Stimulated activated effector memory CD8-positive, alpha-beta T cell treated with anti-CD3 and anti-CD28 coated beads, Interleukin-12 subunit alpha, Interleukin-12 subunit beta, amount 100 ng/mL, for 72 hours (primary cell): ENCODE data around the gene DCLK1.

ENCODE experiments used
- ATAC-seq: fragments of 150-1000 bp; cut with Tn5 transposase; 2 replicates; pipeline ENCODE4 v1.10.0; 2021
- DNase-seq, 2 donors: peaks; one replicate each; pipeline ENCODE4 v3.0.0; 2021 to 2022; ENCODE audit warnings: low spot score in 2 of 2
- H3K27ac Mint-ChIP-seq: one replicate; pipeline ENCODE4 v1.8.0; 2022; ENCODE audit warnings: mild to moderate bottlenecking, mixed read lengths
- H3K36me3 Mint-ChIP-seq: one replicate; pipeline ENCODE4 v1.8.0; 2022; ENCODE audit warnings: mild to moderate bottlenecking, mixed read lengths
- H3K4me1 Mint-ChIP-seq: one replicate; pipeline ENCODE4 v1.8.0; 2022; ENCODE audit warnings: mixed read lengths
- H3K4me3 Mint-ChIP-seq: one replicate; pipeline ENCODE4 v1.8.0; 2022; ENCODE audit warnings: mild to moderate bottlenecking, mixed read lengths
- H3K9me3 Mint-ChIP-seq: one replicate; pipeline ENCODE4 v1.8.0; 2022; ENCODE audit warnings: mixed read lengths

The DCLK1 gene

GRCh38 chr13:35887115-35887666 lies 244.0 kb downstream of the DCLK1 start:
- ATAC-seq (no peak), DNase-seq (no peak)
- peaks cover 9% of the 10 kb centered on the region for H3K9me3 Mint-ChIP-seq
- H3K4me3 Mint-ChIP-seq = no peak overlapping the region
- no peaks in the 10 kb centered on the region for H3K36me3 Mint-ChIP-seq
- H3K27ac Mint-ChIP-seq = no peak overlapping the region
- no peaks in the 10 kb centered on the region for H3K4me1 Mint-ChIP-seq

DNA sequence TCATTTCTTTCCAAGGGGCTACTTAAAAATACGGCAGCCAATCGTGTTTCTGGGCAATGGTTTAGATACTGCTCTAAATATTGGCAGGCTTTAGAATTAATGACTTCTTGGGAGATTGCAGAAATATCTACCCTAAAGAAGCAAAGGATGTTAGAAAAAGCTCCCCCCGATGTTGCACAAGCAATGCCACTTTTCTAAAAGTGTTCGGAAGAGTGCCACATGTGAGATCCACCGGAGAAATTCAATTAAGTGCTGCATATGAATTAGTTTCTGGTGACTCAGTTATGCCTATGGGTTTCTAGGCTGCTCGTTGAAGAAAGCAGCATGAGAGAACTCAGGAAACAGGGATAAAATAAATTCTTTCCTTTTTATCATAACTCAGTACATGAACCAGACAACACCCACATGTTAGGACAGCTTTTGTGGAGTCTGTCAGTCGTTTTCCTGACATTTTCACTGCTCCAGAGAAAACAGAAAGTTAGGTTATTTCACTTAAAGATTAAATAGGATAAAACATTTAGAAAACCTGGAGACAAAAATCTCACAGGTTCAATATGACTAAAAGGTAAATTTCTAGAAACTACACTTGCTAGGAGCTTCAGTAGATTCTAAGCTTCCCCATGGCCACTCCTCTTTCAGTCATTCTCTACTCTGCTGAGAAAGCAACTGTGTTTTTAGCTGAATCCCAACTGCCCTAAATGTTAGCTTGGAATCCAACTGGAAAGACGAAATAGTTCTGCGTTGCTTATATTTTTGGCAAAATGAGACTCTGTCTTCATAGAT lies 244.7 kb downstream of the DCLK1 start:
- DNase-seq (no peak), ATAC-seq (no peak)
- Mint-ChIP-seq H3K27ac (no peak overlapping the region), H3K4me1 (no peaks in the 10 kb centered on the region), H3K4me3 (no peak overlapping the region), H3K36me3 (no peaks in the 10 kb centered on the region), H3K9me3 (peaks cover 9% of the 10 kb centered on the region)

DNA sequence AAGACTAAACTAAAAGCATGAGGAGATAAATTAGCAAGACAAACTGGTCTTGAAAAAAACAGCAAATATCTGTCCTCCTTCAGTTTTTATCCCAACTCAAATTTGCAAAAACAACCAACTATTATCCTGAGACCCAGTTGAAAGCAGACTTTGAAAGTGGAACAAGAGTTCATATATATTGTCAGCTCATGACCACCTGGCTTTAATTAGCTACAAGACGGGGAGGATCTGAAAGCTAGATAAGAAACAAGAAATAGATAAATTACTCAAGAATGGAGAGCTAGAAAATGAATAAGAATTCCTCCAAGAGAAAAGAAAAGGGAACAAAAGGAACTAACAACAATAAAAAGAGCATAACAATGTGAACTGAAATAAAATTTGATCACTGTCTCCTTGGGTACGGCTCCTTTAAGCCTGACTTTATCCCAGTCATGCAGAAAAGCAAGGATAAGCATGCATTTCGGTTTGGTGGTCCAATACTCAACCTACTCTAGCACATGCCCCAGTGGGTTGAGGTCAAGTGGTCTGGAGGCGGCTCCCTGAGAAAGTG lies 246.9 kb downstream of the DCLK1 start:
- DNase-seq = no peak
- Mint-ChIP-seq H3K27ac (no peak overlapping the region), H3K4me1 (no peaks in the 10 kb centered on the region), H3K9me3 (peaks cover 11% of the 10 kb centered on the region), H3K36me3 (no peaks in the 10 kb centered on the region), H3K4me3 (no peak overlapping the region)
- ATAC-seq = no peak

DNA sequence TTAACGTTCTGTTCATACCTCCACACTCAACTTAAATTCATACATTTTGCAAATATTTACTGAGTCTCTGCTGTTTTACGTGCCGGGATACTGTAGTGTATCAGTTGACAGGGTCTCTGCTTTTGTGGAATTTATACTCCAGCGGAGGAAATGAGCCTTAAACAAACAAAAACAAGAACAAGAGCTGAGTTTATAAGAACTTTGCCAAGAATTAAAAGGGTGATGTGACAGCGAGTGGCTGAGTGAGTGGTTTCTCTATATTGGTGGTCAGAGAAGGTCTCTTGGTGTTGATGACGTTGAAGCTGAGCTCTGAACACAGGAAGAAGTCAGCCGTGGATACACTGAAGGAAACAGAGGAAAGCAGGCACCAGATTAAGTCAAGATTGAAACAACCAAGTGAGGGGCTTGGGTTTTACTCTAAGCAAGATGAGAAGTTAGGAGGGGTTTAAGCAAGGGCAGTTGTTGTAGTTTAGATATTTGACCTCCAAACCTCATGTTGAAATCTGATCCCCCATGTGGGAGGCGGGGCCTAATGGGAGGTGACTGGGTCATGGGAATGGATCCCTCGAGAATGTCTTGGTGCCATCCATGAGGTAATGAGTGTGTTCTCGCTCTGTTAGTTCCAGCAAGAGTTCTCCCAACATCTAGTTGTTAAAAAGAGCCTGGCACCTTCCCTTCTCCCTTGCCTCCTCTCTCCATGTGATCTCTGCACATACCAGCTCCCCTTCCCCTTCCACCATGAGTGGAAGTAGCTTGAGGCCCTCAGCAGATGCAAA lies 248.3 kb downstream of the DCLK1 start:
- H3K4me1 Mint-ChIP-seq = no peaks in the 10 kb centered on the region
- no peak for DNase-seq
- no peak overlapping the region for H3K4me3 Mint-ChIP-seq
- no peaks in the 10 kb centered on the region for H3K36me3 Mint-ChIP-seq
- H3K27ac Mint-ChIP-seq = no peak overlapping the region
- peaks cover 11% of the 10 kb centered on the region for H3K9me3 Mint-ChIP-seq
- ATAC-seq = no peak

GRCh38 chr13:35881360-35881759 lies 249.8 kb downstream of the DCLK1 start:
- DNase-seq = no peak

GRCh38 chr13:35879111-35879510 lies 252.1 kb downstream of the DCLK1 start:
- ATAC-seq (no peak), DNase-seq (no peak)
- H3K36me3 Mint-ChIP-seq = no peaks in the 10 kb centered on the region
- no peaks in the 10 kb centered on the region for H3K4me1 Mint-ChIP-seq
- H3K4me3 Mint-ChIP-seq = no peak overlapping the region
- H3K9me3 Mint-ChIP-seq = peaks cover 19% of the 10 kb centered on the region
- no peak overlapping the region for H3K27ac Mint-ChIP-seq

More at GRCh38 chr13:35881360-35881759, 249.8 kb downstream of the DCLK1 start:
- H3K36me3 Mint-ChIP-seq = no peaks in the 10 kb centered on the region
- peaks cover 13% of the 10 kb centered on the region for H3K9me3 Mint-ChIP-seq
- H3K4me1 Mint-ChIP-seq = no peaks in the 10 kb centered on the region
- ATAC-seq = no peak
- no peak overlapping the region for H3K4me3 Mint-ChIP-seq
- H3K27ac Mint-ChIP-seq = no peak overlapping the region

DNA sequence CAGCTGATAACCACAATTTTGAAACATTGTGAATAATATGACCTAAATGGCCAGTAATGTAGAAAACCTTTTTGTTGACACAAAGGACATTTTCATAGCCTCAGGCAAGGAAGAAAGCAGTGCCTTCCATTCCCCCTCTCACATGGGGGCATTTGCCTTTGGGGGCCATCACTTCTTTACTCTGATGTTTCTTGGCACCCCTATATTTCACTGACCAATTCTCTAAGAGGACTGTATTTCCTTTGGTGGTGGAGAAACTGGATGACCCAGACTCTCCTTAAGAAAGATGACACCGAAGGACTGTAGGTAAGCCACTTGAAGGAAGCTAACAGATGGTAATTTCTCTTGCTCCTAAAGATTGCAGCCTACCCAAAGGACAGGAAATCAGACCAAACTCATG lies 254.6 kb downstream of the DCLK1 start:
- DNase-seq = no peak

DNA sequence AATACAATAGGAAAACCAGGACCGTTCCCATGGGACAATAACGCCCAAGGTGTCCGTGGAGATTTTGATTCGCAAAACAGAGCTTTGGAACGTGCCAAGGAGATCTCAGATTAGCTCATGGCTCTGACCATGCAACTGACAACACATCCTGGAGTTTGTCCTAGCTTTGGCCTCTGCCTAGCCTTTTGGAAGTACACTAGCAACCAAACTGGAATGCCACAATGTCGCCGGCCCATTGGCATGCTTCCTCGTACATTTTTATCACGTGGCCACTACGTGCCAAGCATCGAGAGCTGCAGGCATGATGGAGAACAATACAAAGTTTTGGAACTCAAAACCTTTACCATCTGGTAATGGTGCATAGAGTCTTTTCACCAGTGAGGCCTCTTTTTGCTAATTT lies 256.5 kb downstream of the DCLK1 start:
- ATAC-seq = no peak
- Mint-ChIP-seq H3K36me3 (no peaks in the 10 kb centered on the region), H3K9me3 (peaks cover 9% of the 10 kb centered on the region), H3K4me1 (no peaks in the 10 kb centered on the region), H3K27ac (no peak overlapping the region), H3K4me3 (no peak overlapping the region)
- DNase-seq = no peak

More for the DNA sequence above, 254.6 kb downstream of the DCLK1 start:
- no peak overlapping the region for H3K4me3 Mint-ChIP-seq
- H3K4me1 Mint-ChIP-seq = no peaks in the 10 kb centered on the region
- no peak overlapping the region for H3K27ac Mint-ChIP-seq
- no peaks in the 10 kb centered on the region for H3K36me3 Mint-ChIP-seq
- no peak for ATAC-seq
- peaks cover 12% of the 10 kb centered on the region for H3K9me3 Mint-ChIP-seq

DNA sequence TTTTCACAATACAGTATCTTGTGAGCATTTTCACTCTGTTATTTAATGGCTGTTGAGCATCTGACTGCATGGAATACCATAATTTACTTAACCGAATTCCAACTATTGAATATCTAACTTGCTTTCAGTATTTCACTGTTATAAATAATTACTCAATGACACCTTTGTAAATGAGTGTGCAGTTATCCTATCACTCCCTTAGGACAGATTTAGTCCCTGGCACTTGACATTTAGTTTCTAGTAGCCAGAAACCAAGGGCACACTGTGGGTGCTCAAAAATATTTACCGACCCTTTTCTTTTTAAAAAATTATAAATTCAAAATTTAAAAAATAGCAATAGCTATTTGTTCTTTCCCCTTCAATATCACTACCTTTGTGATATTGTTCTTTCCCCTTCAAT lies 258.8 kb downstream of the DCLK1 start:
- no peak for ATAC-seq
- H3K27ac Mint-ChIP-seq = no peak overlapping the region
- peaks cover 16% of the 10 kb centered on the region for H3K9me3 Mint-ChIP-seq

GRCh38 chr13:35871561-35871960 lies 259.6 kb downstream of the DCLK1 start:
- Mint-ChIP-seq H3K27ac (no peak overlapping the region), H3K36me3 (no peaks in the 10 kb centered on the region), H3K4me1 (no peaks in the 10 kb centered on the region), H3K9me3 (peaks cover 13% of the 10 kb centered on the region), H3K4me3 (no peak overlapping the region)
- no peak for DNase-seq
- ATAC-seq = no peak

More for the DNA sequence above, 258.8 kb downstream of the DCLK1 start:
- no peak for DNase-seq
- Mint-ChIP-seq H3K4me1 (no peaks in the 10 kb centered on the region), H3K4me3 (no peak overlapping the region), H3K36me3 (no peaks in the 10 kb centered on the region)

- Mint-ChIP-seq H3K36me3 (no peaks in the 10 kb centered on the region), H3K9me3 (peaks cover 14% of the 10 kb centered on the region), H3K4me3 (no peak overlapping the region), H3K4me1 (no peaks in the 10 kb centered on the region), H3K27ac (no peak overlapping the region)
- no peak for DNase-seq
- no peak for ATAC-seq
Observed at GRCh38 chr13:35866801-35867200, 264.4 kb downstream of the DCLK1 start.

- Mint-ChIP-seq H3K36me3 (no peaks in the 10 kb centered on the region), H3K27ac (no peak overlapping the region), H3K9me3 (peaks cover 18% of the 10 kb centered on the region), H3K4me1 (no peaks in the 10 kb centered on the region), H3K4me3 (no peak overlapping the region)
- DNase-seq (no peak), ATAC-seq (no peak)
Observed at GRCh38 chr13:35865341-35866240, 265.6 kb downstream of the DCLK1 start.

GRCh38 chr13:35860661-35861060 lies 270.5 kb downstream of the DCLK1 start:
- H3K36me3 Mint-ChIP-seq = no peaks in the 10 kb centered on the region
- no peaks in the 10 kb centered on the region for H3K4me1 Mint-ChIP-seq
- H3K9me3 Mint-ChIP-seq = peaks cover 16% of the 10 kb centered on the region
- no peak overlapping the region for H3K4me3 Mint-ChIP-seq
- ATAC-seq = no peak
- no peak for DNase-seq
- H3K27ac Mint-ChIP-seq = no peak overlapping the region

GRCh38 chr13:35859981-35860380 lies 271.2 kb downstream of the DCLK1 start:
- Mint-ChIP-seq H3K9me3 (peaks cover 16% of the 10 kb centered on the region), H3K4me1 (no peaks in the 10 kb centered on the region), H3K4me3 (no peak overlapping the region), H3K36me3 (no peaks in the 10 kb centered on the region), H3K27ac (no peak overlapping the region)
- no peak for DNase-seq
- ATAC-seq = no peak

GRCh38 chr13:35858665-35859064 lies 272.5 kb downstream of the DCLK1 start:
- ATAC-seq = no peak
- Mint-ChIP-seq H3K27ac (no peak overlapping the region), H3K4me1 (no peaks in the 10 kb centered on the region), H3K9me3 (peaks cover 16% of the 10 kb centered on the region), H3K36me3 (no peaks in the 10 kb centered on the region), H3K4me3 (no peak overlapping the region)
- no peak for DNase-seq
